GM23248 (cell line): ENCODE results near the gene SRSF6. TPM values are rescaled to one million over a fixed set of nuclear protein-coding genes. Genes with fewer than 3 reads are reported as not detected.

Source experiments
- DNase-seq: peaks from one replicate; pipeline ENCODE4 v3.0.0-alpha.2; 2015
- H2AFZ ChIP-seq: fragments of 200-600 bp; sonication (generic); 2 replicates; pipeline ENCODE4 v1.6.1; 2016; ENCODE audit warnings: antibody characterized with exemption
- H3F3A ChIP-seq: fragments of 200-600 bp; sonication (generic); 2 replicates; pipeline ENCODE4 v1.6.1; 2016; ENCODE audit warnings: mild to moderate bottlenecking, antibody characterized with exemption, mixed run types; ENCODE audit not compliant: insufficient read depth
- H3K27ac ChIP-seq: fragments of 200-600 bp; sonication (generic); 2 replicates; pipeline ENCODE4 v1.5.1; 2016; ENCODE audit warnings: mild to moderate bottlenecking
- H3K27me3 ChIP-seq: fragments of 200-600 bp; sonication (generic); replicated peaks from 2 replicates; pipeline ENCODE4 v1.6.1; 2016; ENCODE audit warnings: mild to moderate bottlenecking; ENCODE audit not compliant: insufficient read depth
- H3K36me3 ChIP-seq: fragments of 200-600 bp; sonication (generic); 2 replicates; pipeline ENCODE4 v1.6.1; 2016; ENCODE audit warnings: low read depth, mild to moderate bottlenecking
- H3K4me1 ChIP-seq: fragments of 200-600 bp; sonication (generic); 2 replicates; pipeline ENCODE4 v1.6.1; 2016; ENCODE audit warnings: mild to moderate bottlenecking; ENCODE audit not compliant: insufficient read depth
- H3K4me2 ChIP-seq: fragments of 200-600 bp; sonication (generic); one replicate; pipeline ENCODE4 v1.6.1; 2016; ENCODE audit warnings: mild to moderate bottlenecking; ENCODE audit not compliant: unreplicated experiment
- H3K4me3 ChIP-seq: fragments of 200-600 bp; sonication (generic); 2 replicates; pipeline ENCODE4 v1.5.1; 2016; ENCODE audit warnings: mild to moderate bottlenecking
- H3K79me2 ChIP-seq: fragments of 200-600 bp; sonication (generic); 2 replicates; pipeline ENCODE4 v1.6.1; 2016; ENCODE audit warnings: mild to moderate bottlenecking; ENCODE audit not compliant: insufficient read depth
- H3K9ac ChIP-seq: fragments of 200-600 bp; sonication (generic); 2 replicates; pipeline ENCODE4 v1.6.1; 2016; ENCODE audit warnings: mild to moderate bottlenecking
- H3K9me2 ChIP-seq: fragments of 200-600 bp; sonication (generic); 2 replicates; pipeline ENCODE4 v1.6.1; 2016; ENCODE audit warnings: mixed run types, mild to moderate bottlenecking, moderate library complexity; ENCODE audit not compliant: insufficient read depth
- H3K9me3 ChIP-seq: fragments of 200-600 bp; sonication (generic); one replicate; pipeline ENCODE4 v1.6.1; 2017; ENCODE audit warnings: low read depth
- H4K20me1 ChIP-seq: fragments of 200-600 bp; sonication (generic); 2 replicates; pipeline ENCODE4 v1.6.0; 2016; ENCODE audit not compliant: insufficient read depth
- EZH2 ChIP-seq: fragments of 200-600 bp; sonication (generic); IDR thresholded peaks from 2 replicates; pipeline ENCODE4 v1.6.1; 2018; ENCODE audit warnings: antibody characterized with exemption, mild to moderate bottlenecking; ENCODE audit not compliant: insufficient read depth, poor library complexity, severe bottlenecking
- EZH2phosphoT487 ChIP-seq: fragments of 200-600 bp; sonication (generic); IDR thresholded peaks from 2 replicates; pipeline ENCODE4 v1.6.1; 2018; ENCODE audit warnings: antibody characterized with exemption, moderate library complexity, mild to moderate bottlenecking, low read depth; ENCODE audit not compliant: insufficient read depth
- WGBS, 2 experiments: methylation state at CpG; one replicate each; pipeline ENCODE4 v1.1.6; 2015 to 2017; ENCODE audit warnings: low lambda C conversion rate in 2 of 2, low coverage in 1 of 2; ENCODE audit errors: missing lambda C conversion rate in 2 of 2; 5-methylcytosine and 5-hydroxymethylcytosine counted together
- in situ Hi-C: fragments of 300-500 bp; cut with MboI; formaldehyde crosslinking; loops from 2 replicates; pipeline ENCODE4 v1.15.0; 2020
- polyA plus RNA-seq: library from polyadenylated mRNA; unstranded; fragments of >200 nt; fragmentation: Nextera tagmentation; extraction: Ambion mirVana; gene quantifications from 2 replicates; pipeline ENCODE4 v1.2.1, GENCODE V29; 2016
- small RNA-seq: library from RNA; depleted of rRNA; stranded (forward); fragments of <200 nt; gene quantifications from one replicate; pipeline ENCODE3, GENCODE V24; 2014; ENCODE audit warnings: low read depth, low replicate concordance
- total RNA-seq: library from RNA; depleted of rRNA; stranded (reverse); fragments of >200 nt; shearing (Covaris generic); gene quantifications from 2 replicates; pipeline ENCODE4 v1.2.3, GENCODE V29; 2014; rRNA removed

SRSF6 gene
- total and polyA plus RNA-seq, 2 experiments from 2014 or later, result 44.0 to 94.7 TPM

- DNase-seq, result no peak
- Histone ChIP-seq H3K9me3 (no peaks in the 10 kb centered on the region), H3K4me1 (no peaks in the 10 kb centered on the region), H3K36me3 (no peaks in the 10 kb centered on the region), H3K4me3 (no peak overlapping the region), H3F3A (no peaks in the 10 kb centered on the region), H2AFZ (no peak overlapping the region), H3K9ac (no peak overlapping the region), H3K27me3 (peaks cover 15% of the 10 kb centered on the region), H3K27ac (no peak overlapping the region), H3K9me2 (no peaks in the 10 kb centered on the region), H4K20me1 (no peaks in the 10 kb centered on the region), H3K79me2 (no peaks in the 10 kb centered on the region), H3K4me2 (no peak overlapping the region)
- in situ Hi-C loops, result no loop called here
- TF ChIP-seq EZH2phosphoT487 (no peak), EZH2 (no peak)
- WGBS, 2 experiments, result 66 to 67% methylated on average over 1 of the region's 1 CpG
Observed at GRCh38 chr20:43511879-43512278, 54.2 kb downstream of the SRSF6 start.

- Histone ChIP-seq H3K9ac (peak overlapping the region; percentile 40; the same call in 1 of the 2 replicates), H3K9me3 (no peaks in the 10 kb centered on the region), H2AFZ (peak overlapping the region; percentile 78), H3F3A (no peaks in the 10 kb centered on the region), H3K4me3 (peak overlapping the region; percentile 60), H3K79me2 (no peaks in the 10 kb centered on the region), H3K27ac (no peak overlapping the region), H3K4me1 (no peaks in the 10 kb centered on the region), H3K36me3 (no peaks in the 10 kb centered on the region), H3K27me3 (peaks cover 1% of the 10 kb centered on the region), H4K20me1 (no peaks in the 10 kb centered on the region), H3K9me2 (no peaks in the 10 kb centered on the region), H3K4me2 (no peak overlapping the region)
- TF ChIP-seq EZH2phosphoT487, result no peak
- TF ChIP-seq EZH2, result no peak
- in situ Hi-C loops, result no loop called here
- WGBS, 2 experiments, result 51 to 53% methylated on average over 10 of the region's 10 CpGs
- DNase-seq, result no peak
Observed at GRCh38 chr20:43513372-43513930, 55.8 kb downstream of the SRSF6 start.

Small RNAs within 50 kb of the gene (small RNA-seq; reads per million reads assigned to genes)
- not detected for gene RF00019
- gene RNU6-1251P, result not detected

Other genes with a start within 250 kb of the SRSF6 start
- 0.22 and 1.3 TPM in 2 replicates for gene L3MBTL1, start 49.8 kb downstream of the SRSF6 start, total RNA-seq
- gene L3MBTL1, start 49.8 kb downstream of the SRSF6 start, polyA plus RNA-seq, result 0.29 and 0.35 TPM in 2 replicates
- gene SGK2, start 101.1 kb downstream of the SRSF6 start, total RNA-seq, result not detected in 2 replicates
- not detected in 2 replicates for gene SGK2, start 101.1 kb downstream of the SRSF6 start, polyA plus RNA-seq
- gene IFT52, start 133.0 kb downstream of the SRSF6 start, total RNA-seq, result 40.2 and 53.9 TPM in 2 replicates
- gene IFT52, start 133.0 kb downstream of the SRSF6 start, polyA plus RNA-seq, result 48.5 and 51.7 TPM in 2 replicates
- 6.1 and 8.1 TPM in 2 replicates for gene MYBL2, start 209.2 kb downstream of the SRSF6 start, total RNA-seq
- gene MYBL2, start 209.2 kb downstream of the SRSF6 start, polyA plus RNA-seq, result 11.7 and 12.9 TPM in 2 replicates